Measurements from ENCODE around the gene ADGRG3.

ADGRG3 gene

DNA sequence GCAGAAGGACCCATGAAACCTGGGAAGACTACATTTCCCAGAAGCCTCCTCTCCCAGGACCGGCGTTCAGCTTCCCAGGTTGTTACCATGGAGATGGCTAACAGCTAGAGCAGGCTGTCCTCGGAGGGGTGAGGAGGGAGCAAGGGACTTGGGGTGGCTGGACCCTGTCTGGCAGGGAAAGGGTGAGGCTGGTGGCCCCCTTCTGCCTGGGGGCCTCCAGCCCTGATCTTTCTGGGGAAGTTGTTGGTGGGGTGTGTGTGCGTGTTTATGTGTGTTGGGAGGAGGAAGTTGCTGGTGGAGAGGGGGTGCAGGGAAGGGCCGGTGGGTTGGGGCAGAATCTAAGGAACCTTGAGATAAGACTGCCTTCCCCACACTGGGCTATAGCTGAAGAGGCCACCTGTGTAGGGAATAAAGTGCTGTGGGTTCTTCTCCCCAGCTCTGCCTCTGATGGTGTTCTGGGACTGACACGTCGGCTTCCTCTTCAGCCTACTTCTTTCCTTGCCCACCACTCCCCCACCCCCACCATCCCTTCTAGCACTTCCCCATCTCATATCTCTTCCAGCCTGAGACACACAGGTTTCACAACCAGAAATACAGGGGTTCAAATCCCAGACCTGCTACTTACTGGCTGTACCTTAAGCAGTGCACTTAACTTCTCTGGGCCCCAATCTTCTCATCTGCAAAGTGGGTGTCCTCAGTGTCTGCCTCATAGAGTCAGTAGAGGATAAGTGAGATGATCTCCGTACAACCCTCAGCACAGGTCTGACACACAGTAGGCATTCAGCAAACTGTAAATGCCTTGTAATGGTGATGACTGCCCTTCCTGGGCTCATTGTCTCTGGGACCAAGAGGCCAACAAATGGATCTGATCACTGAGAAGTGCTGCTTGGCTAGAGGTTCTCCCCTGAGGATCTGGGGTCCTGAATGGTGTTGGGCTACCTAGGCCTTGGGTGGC, 26.9 kb downstream of the ADGRG3 start, which contains the start of gene DRC7:
Gene DRC7 (plus strand): TSS at position 82 of the 955 bp plus-strand sequence. CDS start 3,144 bp downstream, outside the sequence.
- no peak for DNase-seq (ENCODE audit: low read depth in 3 of 3, low spot score in 1 of 3)

DNA sequence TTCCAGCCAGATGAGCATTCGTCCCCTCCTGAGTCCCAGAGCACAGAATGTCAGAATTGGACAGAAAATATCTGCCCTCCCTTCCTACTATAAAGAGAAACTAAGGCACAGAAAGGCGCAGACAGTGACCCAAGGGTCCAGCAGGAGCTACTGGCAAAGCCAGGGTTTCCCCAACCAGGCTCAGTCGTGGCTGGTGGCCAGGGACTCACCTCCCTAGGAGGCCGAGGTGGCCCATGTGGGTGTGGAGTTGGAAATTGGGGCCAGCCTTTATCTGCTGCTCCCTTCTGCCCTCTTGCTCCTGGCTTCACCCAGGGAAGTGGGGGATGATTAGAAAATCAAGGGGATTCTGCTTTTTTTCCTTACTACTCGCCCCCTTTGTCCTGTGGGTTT, 27.6 kb downstream of the ADGRG3 start:
- no peak for DNase-seq (ENCODE audit: low read depth in 3 of 3, low spot score in 1 of 3)

DNA sequence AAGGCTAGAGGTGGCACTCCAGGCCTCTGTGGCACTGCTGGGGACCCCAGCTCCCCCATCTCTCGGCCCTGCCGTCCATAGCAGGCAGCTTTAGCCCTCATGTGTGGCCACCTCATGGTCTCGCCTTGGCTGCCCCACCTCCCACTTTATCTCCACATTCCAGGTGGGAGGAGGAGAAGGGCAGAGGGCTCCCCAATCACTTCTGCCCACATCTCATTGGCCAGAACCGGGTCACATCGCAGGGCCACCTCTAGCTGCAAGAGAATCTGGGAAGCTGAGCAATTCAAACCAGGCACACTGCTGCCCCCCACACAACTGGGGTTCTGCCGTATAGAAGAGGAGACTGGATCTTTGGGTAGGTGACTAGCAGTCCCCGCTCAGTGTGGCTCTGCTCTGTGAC, 28.1 kb downstream of the ADGRG3 start:
- DNase-seq (ENCODE audit: low read depth in 3 of 3, low spot score in 1 of 3), result no peak

DNA sequence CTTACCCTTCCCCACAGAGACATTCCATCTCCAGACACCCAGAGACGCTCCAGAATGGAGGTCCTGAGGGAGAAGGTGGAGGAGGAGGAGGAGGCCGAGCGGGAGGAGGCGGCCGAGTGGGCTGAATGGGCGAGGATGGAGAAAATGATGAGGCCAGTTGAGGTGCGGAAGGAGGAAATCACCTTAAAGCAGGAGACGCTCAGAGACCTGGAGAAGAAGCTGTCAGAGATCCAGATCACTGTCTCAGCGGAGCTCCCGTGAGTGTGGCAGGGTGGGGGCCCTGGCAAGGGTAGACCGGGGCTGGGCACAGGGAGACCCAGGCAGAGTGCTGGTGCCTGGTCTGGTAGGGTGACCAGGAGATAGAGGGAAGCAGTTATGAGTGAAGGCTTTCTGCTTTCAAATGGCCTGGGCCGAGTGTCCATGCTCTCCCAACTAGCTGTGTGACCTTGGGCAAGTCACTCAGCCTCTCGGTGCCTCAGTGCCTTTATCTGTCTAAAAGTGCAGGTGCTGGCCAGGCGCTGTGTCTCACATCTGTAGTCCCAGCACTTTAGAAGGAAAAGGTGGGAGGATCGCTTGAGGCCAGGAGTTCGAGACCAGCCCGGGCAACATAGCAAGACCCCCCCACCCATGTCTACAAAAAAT, 29.9 kb downstream of the ADGRG3 start:
- DNase-seq (ENCODE audit: low read depth in 3 of 3, low spot score in 1 of 3), result no peak

DNA sequence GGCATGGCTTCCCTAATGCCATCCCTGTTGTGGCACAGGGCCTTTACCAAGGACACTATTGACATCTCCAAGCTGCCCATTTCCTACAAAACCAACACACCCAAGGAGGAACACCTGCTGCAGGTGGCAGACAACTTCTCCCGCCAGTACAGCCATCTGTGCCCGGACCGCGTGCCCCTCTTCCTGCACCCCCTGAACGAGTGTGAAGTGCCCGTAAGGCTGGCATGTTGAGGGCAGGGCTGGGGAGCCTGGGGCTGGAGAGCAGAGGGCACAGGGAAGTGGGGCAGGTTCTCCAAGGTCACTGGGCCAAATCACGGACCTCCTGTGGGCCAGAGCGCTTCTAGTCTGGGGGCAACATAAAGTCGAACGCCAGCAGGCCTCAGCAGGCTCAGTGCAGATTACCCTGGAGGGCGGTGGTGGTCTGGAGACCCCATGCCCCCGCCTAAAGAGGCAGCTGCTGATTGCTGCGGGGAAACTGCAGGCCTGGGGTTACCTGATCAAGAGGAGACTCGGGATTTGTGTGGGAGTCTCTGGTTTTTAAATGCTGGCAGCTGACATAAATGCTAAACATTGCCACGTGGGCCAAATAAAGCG, 30.8 kb downstream of the ADGRG3 start:
- no peak for DNase-seq (ENCODE audit: low read depth in 3 of 3, low spot score in 1 of 3)

DNA sequence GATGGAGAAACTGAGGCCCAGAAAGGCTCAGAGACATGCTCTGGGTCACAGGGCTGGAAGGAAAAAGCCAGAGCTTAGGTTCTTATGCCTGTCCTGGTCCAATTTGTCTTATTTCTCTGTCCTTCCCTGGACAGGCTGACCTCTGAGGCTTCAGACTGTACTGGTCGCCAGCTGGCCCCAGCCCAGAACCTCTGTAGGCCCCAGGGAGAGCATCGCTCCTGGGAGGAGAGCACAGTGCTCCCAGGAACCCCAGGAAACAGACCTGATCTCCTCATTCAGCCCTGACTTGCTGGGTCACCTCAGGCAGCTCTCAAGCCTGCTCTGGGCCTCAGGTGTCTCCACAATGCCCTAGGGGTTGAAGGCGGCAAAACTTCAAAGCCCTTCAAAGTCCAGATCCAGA, 31.4 kb downstream of the ADGRG3 start:
- DNase-seq (ENCODE audit: low read depth in 3 of 3, low spot score in 1 of 3), result no peak

DNA sequence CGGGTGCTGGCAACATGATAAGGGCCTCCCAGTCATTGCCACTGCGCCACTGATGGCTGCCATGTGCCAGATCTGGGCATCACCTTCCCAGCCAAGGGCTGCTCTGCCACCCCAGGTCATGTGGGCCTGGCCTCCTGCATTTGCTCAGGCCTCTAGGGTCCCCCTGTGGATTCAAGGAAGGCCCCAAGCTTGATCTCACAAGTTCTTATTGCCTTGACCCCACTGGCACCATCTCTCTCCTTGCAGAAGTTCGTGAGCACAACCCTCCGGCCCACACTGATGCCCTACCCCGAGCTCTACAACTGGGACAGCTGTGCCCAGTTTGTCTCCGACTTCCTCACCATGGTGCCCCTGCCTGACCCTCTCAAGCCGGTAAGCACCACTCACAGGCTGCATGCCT, 31.8 kb downstream of the ADGRG3 start:
- DNase-seq (ENCODE audit: low read depth in 3 of 3, low spot score in 1 of 3), result no peak

DNA sequence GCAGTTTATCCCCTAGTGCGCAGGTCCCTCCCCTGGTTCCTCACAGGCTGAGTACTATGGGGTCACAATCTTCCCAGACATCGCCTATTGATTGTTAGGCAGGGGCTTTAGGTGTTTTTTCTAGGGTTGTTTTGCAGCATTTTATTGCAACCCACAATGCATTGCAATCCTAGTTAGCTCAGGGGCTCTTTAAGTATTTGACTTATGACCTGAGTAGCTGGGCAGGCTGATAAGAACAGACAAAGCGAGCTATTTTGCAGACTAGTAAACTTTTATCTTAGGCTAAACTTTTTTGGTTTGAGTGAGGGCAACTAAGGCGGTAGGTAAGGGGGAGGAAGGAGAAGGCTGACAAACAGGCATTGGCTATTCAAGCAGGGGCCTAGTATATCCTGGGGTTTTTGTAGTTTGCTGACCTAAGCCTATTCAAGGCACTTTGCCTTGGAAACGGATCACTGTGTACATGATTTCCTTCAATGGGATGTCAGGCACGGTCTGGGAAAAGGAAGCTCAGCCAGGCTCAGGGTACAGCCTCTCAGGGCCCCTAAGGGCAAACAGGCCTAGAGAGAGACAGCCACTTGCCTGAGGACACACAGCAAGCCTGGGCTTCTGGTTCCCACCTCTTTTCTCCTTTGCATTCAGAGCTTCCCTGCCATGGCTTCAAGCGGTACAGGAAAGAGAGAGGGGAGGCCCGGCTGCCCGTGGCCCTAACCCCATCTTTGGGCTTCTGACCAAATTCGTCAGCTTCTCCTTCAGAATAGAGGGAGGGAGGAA, 32.9 kb downstream of the ADGRG3 start:
- DNase-seq (ENCODE audit: low read depth in 3 of 3, low spot score in 1 of 3), result no peak

DNA sequence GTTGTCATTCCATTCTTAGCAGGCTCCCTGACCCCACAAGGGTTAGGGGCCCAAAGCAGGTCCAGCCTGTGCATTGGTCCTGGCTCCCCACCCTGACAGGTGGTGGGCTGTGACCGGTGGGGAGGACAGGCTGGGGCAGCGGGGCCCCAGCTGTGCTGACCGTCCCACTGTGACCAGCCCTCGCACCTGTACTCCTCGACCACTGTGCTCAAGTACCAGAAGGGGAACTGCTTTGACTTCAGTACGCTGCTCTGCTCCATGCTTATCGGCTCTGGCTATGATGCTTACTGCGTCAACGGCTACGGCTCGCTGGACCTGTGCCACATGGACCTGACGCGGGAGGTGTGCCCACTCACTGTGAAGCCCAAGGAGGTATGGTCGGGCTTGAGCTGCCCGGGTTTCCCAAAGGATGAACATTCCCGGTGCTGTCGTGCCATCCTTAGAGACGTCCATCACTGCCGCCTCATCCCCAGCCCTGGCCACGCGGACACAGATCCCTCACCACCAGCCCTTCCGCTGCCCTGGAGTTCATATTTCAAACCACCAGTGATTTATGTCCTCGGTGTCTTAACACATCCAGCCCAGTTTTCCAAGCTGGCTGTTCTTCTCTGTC, 33.8 kb downstream of the ADGRG3 start:
- DNase-seq (ENCODE audit: low read depth in 3 of 3, low spot score in 1 of 3), result no peak

DNA sequence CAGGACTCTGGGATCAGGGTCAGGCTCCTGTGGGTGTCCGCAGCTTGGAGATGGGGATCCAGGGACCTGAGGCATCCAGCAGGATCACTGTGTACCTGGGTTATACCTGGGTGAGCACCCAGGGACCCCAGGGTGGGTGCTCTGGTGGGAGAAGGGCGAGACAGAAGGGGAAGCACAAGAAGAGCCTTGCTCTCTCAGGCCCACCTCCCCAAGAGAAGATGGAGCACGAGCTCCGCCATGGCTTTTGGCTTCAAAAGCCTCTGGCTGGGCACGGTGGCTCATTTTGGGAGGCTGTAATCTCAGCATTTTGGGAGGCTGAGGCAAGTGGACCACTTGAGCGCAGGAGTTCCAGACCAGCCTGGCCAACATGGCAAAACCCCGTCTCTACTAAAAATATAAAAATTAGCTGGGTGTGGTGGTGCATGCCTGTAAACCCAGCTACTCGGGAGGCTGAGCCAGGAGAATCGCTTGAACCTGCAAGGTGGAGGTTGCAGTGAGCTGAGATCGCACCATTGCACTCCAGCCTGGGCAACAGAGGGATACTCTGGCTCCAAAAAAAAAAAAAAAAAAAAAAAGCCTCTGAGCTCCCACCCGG, 35.4 kb downstream of the ADGRG3 start:
- no peak for DNase-seq (ENCODE audit: low read depth in 3 of 3, low spot score in 1 of 3)

DNA sequence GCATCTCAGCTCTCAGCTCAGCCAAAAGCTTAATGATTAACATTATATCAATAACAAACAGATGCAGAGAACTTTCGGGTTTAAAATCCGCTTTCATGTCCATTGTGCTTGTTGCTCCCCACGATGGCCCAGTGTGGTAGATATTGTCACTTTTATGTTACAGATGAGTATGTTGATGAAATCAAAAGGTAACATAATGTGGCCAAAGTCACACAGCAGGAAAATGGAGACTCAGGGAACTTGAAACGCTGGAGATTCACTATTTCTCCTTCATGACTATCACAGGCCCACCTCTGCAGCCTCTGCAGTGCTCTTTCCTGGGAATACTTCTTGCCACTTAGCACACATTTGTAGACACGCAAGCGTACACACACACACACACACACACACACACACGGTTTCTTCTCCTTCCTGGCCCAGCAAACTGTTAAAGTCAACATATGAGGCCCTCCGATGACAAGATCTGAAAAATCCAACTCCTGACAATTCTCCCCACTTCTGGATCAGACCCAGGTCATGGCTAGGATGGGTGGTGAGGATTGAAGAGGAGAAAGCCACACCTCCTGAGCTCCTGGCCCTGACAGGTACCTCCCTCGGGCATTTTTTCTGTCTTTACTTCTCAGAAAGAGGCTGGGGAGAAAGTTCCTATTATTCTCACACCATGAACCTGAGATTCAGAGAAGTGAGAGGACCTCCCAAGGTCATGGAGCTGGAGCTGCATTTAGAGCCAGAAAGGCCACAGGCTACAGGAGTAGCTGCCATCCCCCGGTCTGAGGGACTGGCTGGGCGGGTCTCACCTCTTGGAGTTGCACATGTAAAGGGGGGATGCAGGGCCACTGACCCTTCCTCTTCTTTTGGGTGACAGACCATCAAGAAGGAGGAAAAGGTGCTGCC, 36.2 kb downstream of the ADGRG3 start:
- no peak for DNase-seq (ENCODE audit: low read depth in 3 of 3, low spot score in 1 of 3)

DNA sequence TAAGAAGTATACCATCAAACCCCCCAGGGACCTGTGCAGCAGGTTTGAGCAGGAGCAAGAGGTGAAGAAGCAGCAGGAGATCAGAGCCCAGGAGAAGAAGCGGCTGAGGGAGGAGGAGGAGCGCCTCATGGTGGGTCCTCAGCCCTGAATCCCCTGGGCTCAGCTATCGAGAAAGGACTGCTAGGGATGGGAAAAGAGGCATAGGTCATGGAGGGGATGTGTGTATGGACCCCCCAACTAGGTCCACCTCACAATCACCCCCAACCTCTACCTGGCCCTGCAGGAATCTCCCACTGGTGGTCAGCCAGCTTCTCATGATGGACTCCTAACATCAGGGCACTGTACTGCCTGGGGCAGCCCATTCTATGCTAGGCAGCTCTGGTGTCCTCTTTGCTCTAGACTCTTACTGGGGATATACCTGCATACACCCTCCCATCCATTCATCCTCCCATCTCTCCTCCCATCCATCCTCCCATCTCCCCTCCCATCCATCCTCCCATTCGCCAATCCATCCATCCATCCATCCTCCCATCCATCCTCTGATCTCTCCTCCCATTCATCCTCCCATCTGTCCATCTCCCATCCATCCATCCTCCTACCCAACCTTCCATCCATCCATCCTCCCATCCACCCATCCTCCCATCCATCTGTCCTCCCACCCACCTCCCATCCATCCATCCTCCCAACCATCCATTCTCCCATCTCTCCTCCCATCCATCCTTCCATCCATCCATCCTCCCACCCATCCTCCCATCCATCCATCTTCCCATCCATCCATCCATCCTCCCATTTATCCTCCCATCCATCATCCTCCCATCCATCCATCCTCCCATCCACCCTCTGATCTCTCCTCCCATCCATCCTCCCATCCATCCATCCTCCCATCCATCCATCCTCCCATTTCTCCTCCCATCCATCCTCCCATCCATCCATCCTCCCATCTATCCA, 37.1 kb downstream of the ADGRG3 start:
- DNase-seq (ENCODE audit: low read depth in 3 of 3, low spot score in 1 of 3), result no peak

DNA sequence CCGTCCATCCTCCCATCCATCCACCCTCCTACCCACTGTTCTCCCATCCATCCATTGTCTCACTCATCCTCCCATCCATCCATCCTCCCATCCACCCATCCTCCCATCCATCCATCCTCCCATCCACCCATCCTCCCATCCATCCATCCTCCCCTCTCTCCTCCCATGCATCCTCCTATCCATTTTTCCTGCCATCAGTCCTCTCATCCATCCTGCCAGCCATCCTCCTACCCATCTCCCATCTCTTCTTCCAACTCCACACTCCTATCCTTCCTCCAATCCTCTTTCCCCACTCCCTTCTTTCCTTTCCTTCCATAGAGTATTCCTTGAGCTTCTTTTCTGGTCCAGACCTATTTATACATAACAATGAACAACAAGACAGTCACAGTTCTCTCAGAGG, 38.6 kb downstream of the ADGRG3 start:
- no peak for DNase-seq (ENCODE audit: low read depth in 3 of 3, low spot score in 1 of 3)

DNA sequence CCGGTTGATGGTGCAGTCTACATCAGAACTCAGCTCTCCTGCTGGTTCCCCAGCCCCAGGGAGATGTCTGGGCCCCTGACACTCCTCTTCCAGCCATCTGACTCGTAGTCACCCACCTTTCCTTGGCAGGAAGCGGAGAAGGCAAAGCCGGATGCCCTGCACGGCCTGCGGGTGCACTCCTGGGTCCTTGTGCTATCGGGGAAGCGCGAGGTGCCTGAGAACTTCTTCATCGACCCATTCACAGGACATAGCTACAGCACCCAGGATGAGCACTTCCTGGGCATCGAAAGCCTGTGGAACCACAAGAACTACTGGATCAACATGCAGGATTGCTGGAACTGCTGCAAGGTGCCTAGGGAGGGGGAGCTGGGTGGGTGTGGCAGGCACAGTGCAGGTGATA, 39.2 kb downstream of the ADGRG3 start:
- DNase-seq (ENCODE audit: low read depth in 3 of 3, low spot score in 1 of 3), result no peak

DNA sequence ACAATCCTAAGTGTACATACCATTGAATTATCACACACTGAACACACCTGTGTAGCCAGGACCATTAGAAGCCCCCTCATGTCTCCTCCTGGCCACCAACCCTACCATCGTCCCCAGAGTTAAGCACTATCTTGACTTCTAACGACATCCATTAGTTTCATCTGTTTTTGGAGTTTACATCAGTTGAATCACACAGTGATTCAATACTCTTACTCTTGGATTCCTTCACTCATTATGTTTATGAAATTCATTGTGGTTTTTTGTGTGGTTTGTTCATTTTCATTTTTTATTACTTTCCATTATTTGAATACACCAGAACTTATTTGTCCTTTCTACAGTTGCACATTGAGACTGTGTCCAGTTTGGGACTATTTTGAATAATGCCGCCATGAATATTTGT, 40.1 kb downstream of the ADGRG3 start:
- no peak for DNase-seq (ENCODE audit: low read depth in 3 of 3, low spot score in 1 of 3)

DNA sequence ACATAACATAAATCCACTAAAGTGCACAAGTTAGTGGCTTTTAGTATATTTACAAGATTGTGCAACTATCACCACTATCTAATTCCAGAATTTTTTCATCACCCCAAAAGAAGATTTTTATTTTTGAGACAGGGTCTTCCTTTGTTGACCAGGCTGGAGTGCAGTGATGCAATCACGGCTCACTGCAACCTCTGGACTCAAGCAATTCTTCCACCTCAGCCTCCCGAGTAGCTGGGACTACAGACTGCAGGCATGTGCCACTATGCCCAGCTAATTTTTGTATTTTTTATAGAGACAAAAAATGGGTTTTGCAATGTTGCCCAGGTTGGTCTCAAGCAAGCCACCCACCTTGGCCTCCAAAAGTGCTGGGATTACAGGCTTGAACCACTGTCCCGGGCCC, 41.6 kb downstream of the ADGRG3 start:
- DNase-seq (ENCODE audit: low read depth in 3 of 3, low spot score in 1 of 3), result no peak

DNA sequence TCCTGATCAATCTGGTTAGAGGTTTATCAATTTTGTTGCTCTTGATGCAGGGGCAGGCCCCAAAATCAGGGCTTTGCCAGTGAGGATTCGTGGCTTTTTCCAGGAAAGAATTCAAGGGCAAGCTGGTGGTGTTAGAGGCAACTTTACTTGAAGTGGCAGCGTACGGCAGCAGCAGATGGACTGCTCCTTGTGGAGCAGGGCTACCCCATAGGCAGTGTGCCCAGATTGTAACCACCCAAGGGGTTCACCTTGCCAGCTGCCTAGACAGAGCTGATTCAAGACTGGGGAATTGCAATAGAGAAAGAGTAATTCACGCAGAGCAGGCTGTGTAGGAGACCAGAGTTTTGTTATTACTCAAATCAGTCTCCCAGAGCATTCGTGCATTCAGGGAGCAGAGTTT, 43.2 kb downstream of the ADGRG3 start:
- no peak for DNase-seq (ENCODE audit: low read depth in 3 of 3, low spot score in 1 of 3)

DNA sequence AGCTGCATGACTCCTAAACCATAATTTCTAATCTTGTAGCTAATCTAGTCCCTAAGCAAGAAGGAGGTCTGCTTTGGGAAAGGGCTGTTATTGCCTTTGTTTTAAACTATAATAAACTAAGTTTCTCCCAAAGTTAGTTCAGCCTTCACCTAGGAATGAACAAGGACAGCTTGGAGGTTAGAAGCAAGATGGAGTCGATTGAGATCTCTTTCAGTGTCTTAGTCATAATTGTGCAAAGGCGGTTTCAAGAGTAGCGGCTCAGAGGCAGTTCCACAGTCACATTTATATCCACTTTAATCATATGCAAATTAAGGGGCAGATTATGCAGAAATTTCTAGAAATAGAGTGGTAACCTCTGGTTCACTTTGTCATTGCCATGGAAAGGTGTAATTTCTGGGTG, 43.9 kb downstream of the ADGRG3 start:
- no peak for DNase-seq (ENCODE audit: low read depth in 3 of 3, low spot score in 1 of 3)

All from stimulated activated CD4-positive, alpha-beta T cell treated with anti-CD3 and anti-CD28 coated beads, TNF-alpha, amount 100 ng/mL, for 1 hour (primary cell).